Hippocampal formation (tissue), 2 donors: ENCODE results near the gene PTPRE.
A peak's percentile ranks its signal among the peaks of the same experiment; 100 is the strongest.

Source experiments
- DNase-seq, 2 donors: peaks; one replicate each; lab custom pipeline; 2025; lab: John Stamatoyannopoulos, UW

Gene PTPRE

DNA sequence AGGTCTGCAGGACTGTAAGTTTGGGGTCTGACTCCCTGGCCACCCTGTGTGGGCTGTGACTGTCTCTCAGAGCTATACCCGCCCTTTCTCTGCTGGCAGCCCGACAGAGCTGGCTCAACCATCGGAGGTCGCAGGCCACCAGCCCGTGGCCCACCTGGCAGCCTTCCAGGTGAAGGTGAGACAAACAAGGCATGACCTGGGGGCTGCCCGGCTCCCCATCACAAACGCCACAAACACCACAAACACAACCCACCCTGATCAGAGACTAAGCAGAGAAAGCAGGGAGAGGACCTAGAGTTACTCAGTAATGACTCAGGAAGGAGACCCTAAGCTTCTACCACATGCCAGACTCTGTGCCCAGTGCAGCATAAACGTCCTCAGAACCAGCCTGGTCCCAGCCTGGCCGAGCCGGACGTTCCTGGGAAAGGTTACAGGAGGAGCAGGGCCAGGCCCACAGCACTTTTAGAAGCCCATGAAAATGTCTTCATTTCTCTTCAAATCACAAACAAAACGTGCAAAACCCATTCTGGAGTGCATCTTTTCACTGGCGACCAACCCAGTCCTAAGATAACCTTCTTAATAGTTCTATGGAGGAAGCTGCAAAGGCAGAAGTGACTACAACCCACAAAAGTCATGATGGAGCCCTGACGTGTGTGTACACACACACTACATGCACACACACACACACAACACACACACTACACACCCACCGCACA, 152.5 kb downstream of the PTPRE start:
- no peak for DNase-seq

- DNase-seq: no peak
Observed at GRCh38 chr10:128059982-128060293, 153.0 kb downstream of the PTPRE start.

DNA sequence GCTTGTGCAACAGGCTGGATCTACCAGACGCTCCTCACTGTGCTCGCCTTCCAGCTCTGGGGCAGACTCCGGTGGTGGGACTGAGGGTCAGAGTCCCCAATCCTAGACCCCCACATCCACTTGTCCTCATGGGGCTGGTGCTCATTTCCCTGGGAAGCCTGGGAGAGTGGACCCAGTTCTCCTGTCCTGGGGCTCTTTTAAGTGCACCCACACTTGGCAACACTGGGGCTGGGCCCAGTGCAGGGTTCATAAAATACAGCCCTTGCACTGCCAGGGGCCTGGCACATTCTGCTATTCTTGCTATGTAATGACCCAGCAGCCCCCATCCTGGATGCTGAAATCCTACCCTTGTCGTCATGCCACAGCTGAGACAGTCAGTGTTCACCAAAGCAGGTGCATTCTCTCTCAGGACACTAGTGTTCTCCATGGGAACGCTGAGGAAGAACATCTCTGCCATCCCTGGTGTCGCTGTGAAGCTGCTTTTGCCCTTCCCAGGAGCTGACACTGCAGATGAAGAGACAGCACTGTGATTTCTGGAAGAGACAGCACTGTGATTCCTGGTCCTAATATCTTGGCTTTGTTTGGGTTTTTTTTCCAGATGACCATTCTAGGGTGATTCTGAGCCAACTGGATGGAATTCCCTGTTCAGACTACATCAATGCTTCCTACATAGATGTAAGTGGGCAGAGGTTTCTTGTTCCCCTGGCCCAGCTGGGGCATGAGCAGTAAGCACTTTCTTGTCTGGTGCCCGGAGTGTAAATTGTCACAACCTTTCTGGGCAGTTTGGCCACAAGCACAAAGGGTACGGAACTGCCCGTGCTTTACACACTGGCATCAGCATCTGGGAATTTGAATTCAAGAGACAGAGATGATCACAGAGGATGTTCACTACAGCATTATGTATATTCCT, 153.7 kb downstream of the PTPRE start:
- DNase-seq: no peak

GRCh38 chr10:128061306-128062300, 154.7 kb downstream of the PTPRE start:
- DNase-seq: no peak

GRCh38 chr10:128062331-128062880, 155.5 kb downstream of the PTPRE start:
- no peak for DNase-seq

GRCh38 chr10:128062881-128063563, 156.1 kb downstream of the PTPRE start:
- no peak for DNase-seq

DNA sequence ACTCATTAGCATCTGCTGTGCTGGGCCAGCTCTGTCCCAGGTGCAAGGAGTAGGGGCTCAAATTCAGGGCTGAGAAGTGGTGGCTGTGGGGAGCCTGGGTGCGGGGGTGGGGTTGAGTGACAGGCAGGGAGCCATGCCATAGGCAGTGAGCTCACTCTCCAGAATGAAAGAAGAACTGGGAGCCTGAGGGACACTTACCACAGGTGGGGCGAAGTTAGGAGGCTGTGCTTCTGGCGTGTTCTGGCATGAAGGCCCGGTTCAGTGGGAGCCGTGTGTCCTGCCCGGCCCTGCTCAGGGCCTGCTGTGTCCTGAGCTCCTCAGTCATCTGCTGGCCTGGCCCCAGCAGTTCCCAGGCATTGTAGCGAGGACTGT, 156.8 kb downstream of the PTPRE start:
- no peak for DNase-seq

GRCh38 chr10:128064108-128064969, 157.4 kb downstream of the PTPRE start:
- peak; percentile 66 for DNase-seq

DNA sequence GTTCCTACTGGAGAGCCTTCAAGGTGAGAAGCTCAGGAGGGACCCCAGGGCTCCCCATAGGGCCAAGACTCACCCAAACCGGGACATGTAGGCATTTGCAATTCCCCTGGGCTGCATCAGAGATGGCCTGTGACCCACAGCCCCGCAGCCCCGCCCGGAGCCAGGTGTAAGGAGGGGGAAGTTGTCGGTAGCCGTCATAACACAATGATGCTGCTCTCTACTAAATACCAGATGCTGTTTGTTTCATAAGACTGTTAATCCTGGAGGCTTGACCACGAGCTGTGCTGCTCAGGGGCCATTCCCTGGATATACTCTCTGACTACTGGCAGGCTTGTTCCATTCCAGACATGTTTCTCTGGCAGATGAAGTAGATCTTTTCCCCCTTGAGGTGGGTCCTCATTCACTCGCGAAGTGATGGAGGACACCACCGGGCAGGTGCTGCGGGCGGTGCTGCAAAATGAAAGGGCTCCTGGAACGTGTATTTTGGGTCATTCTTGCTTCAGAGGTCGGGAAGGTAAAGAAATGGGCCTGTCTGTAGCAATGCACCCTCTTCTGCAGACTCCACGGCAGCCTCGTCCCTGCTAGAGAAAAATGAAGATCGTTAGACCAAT, 158.2 kb downstream of the PTPRE start:
- no peak for DNase-seq

DNA sequence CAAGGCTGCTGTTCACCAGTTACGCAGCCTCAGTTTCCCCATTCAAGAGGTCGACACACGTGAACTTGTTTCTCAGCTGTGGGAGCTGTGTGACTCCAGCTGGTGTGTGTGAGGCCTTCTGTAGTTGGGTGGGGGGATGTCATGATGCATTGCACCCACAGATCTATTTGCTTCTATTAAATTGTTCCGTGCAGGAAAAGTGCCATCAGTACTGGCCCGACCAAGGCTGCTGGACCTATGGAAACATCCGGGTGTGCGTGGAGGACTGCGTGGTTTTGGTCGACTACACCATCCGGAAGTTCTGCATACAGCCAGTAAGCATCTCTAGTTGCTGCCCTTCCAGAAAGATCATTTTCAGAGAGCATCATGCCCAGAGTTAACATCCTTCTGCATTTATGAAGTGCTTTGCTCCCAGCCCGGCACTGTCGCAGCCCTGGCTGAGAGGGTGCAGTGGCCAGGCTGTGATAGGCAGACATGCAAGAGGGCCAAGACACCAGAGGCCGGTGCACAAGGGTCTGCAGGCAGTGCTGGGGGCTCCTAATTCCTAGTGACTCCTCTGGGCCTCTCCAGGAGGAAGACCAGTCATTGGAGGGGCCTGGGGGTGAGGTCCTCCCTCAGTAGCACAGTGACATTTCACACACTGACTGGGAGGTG, 159.1 kb downstream of the PTPRE start:
- no peak for DNase-seq

GRCh38 chr10:128066870-128067382, 160.0 kb downstream of the PTPRE start:
- no peak for DNase-seq

- no peak for DNase-seq
Observed at GRCh38 chr10:128067691-128068397, 160.9 kb downstream of the PTPRE start.

GRCh38 chr10:128068398-128069285, 161.7 kb downstream of the PTPRE start:
- no peak for DNase-seq

- peak; percentile 69 to 73 for DNase-seq
Observed at GRCh38 chr10:128069351-128070051, 162.6 kb downstream of the PTPRE start.

GRCh38 chr10:128070161-128070560, 163.3 kb downstream of the PTPRE start:
- DNase-seq: no peak

- no peak for DNase-seq
Observed at GRCh38 chr10:128070721-128071416, 164.0 kb downstream of the PTPRE start.
